GM23338 (cell line): ENCODE results near the gene KRTAP12-4.

Source experiments
- CREB1 ChIP-seq: fragments of 250-450 bp; sonication (Bioruptor Pico); IDR thresholded peaks from 2 replicates; pipeline ENCODE4 v1.5.0; 2020; ENCODE audit warnings: low read depth, mild to moderate bottlenecking, moderate library complexity
- EZH2 ChIP-seq: fragments of 200-600 bp; sonication (generic); IDR thresholded peaks from one replicate; pipeline ENCODE4 v1.8.0; 2017; ENCODE audit warnings: antibody characterized with exemption, mild to moderate bottlenecking, low read depth; ENCODE audit not compliant: unreplicated experiment
- EZH2phosphoT487 ChIP-seq: fragments of 200-600 bp; sonication (generic); IDR thresholded peaks from one replicate; pipeline ENCODE4 v1.8.1; 2018; ENCODE audit warnings: antibody characterized with exemption; ENCODE audit not compliant: unreplicated experiment
- NANOG ChIP-seq: IDR thresholded peaks from 2 replicates; pipeline ENCODE4 v1.6.1; 2016; ENCODE audit warnings: antibody characterized with exemption, borderline replicate concordance
- POLR2AphosphoS5 ChIP-seq: IDR thresholded peaks from 2 replicates; pipeline ENCODE4 v1.6.1; 2016; ENCODE audit warnings: antibody characterized with exemption, low read depth
- STAT1 ChIP-seq: IDR thresholded peaks from one replicate; pipeline ENCODE4 v1.6.1; 2016; ENCODE audit warnings: antibody characterized with exemption; ENCODE audit not compliant: unreplicated experiment
- ZNF114 ChIP-seq: fragments of 250-450 bp; sonication (Bioruptor Pico); IDR thresholded peaks from 2 replicates; pipeline ENCODE4 v1.5.0; 2020; ENCODE audit warnings: mild to moderate bottlenecking, moderate library complexity
- TF ChIP-seq, protein P1 (sequence below), 2 experiments: fragments of 200-600 bp in 1 of 2; sonication (generic) in 1 of 2; conservative IDR thresholded peaks; 2 replicates each; pipeline versions ENCODE4 v1.5.1 to v1.6.1; 2016 to 2017; ENCODE audit warnings: antibody characterized with exemption in 2 of 2, low read depth in 2 of 2, mild to moderate bottlenecking in 2 of 2, moderate library complexity in 1 of 2
- TF ChIP-seq, protein P2 (sequence below): IDR thresholded peaks from one replicate; pipeline ENCODE4 v1.6.1; 2018; ENCODE audit warnings: antibody characterized with exemption; ENCODE audit not compliant: unreplicated experiment
- TF ChIP-seq, protein P3 (sequence below): IDR thresholded peaks from 2 replicates; pipeline ENCODE4 v1.6.1; 2016; ENCODE audit warnings: antibody characterized with exemption
- TF ChIP-seq, protein P4 (sequence below): fragments of 250-450 bp; sonication (Bioruptor Pico); IDR thresholded peaks from 2 replicates; pipeline ENCODE4 v1.5.0; 2020; ENCODE audit warnings: mild to moderate bottlenecking, moderate library complexity

DNA sequence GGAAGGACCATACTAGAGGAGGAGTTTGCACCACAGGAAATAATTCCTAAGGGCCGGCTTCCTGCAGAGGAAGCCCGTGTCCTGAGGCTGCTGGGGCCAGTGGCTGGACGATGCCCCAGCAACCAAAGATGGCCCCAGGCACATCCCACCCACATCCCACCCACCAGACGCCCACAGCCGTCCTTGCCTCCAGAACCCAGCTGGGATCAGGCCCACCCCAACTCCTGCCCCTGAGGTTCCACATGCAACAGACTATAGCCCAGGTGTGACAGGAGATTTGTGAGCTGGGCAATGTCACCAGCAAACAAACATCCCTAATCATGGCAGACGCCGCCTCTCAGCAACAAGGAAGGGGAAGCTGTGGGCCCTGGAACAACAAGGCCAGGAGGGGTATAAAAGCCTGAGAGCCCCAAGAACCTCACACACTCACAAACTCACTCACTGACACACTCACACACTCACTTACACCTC, 27.8 kb downstream of the KRTAP12-4 start, which contains the start of gene KRTAP10-9:
- TF ChIP-seq, protein P1, sequence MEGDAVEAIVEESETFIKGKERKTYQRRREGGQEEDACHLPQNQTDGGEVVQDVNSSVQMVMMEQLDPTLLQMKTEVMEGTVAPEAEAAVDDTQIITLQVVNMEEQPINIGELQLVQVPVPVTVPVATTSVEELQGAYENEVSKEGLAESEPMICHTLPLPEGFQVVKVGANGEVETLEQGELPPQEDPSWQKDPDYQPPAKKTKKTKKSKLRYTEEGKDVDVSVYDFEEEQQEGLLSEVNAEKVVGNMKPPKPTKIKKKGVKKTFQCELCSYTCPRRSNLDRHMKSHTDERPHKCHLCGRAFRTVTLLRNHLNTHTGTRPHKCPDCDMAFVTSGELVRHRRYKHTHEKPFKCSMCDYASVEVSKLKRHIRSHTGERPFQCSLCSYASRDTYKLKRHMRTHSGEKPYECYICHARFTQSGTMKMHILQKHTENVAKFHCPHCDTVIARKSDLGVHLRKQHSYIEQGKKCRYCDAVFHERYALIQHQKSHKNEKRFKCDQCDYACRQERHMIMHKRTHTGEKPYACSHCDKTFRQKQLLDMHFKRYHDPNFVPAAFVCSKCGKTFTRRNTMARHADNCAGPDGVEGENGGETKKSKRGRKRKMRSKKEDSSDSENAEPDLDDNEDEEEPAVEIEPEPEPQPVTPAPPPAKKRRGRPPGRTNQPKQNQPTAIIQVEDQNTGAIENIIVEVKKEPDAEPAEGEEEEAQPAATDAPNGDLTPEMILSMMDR (conservative IDR thresholded peaks at IDR 0.05; ENCODE audit: low read depth in 2 of 2) = no peak
- TF ChIP-seq EZH2phosphoT487 (no peak), EZH2 (no peak), POLR2AphosphoS5 (no peak), NANOG (no peak), CREB1 (CRISPR knock-in tag) (no peak), ZNF114 (CRISPR knock-in tag) (no peak), STAT1 (no peak)
- TF ChIP-seq, protein P2, sequence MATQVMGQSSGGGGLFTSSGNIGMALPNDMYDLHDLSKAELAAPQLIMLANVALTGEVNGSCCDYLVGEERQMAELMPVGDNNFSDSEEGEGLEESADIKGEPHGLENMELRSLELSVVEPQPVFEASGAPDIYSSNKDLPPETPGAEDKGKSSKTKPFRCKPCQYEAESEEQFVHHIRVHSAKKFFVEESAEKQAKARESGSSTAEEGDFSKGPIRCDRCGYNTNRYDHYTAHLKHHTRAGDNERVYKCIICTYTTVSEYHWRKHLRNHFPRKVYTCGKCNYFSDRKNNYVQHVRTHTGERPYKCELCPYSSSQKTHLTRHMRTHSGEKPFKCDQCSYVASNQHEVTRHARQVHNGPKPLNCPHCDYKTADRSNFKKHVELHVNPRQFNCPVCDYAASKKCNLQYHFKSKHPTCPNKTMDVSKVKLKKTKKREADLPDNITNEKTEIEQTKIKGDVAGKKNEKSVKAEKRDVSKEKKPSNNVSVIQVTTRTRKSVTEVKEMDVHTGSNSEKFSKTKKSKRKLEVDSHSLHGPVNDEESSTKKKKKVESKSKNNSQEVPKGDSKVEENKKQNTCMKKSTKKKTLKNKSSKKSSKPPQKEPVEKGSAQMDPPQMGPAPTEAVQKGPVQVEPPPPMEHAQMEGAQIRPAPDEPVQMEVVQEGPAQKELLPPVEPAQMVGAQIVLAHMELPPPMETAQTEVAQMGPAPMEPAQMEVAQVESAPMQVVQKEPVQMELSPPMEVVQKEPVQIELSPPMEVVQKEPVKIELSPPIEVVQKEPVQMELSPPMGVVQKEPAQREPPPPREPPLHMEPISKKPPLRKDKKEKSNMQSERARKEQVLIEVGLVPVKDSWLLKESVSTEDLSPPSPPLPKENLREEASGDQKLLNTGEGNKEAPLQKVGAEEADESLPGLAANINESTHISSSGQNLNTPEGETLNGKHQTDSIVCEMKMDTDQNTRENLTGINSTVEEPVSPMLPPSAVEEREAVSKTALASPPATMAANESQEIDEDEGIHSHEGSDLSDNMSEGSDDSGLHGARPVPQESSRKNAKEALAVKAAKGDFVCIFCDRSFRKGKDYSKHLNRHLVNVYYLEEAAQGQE = no peak
- TF ChIP-seq, protein P3, sequence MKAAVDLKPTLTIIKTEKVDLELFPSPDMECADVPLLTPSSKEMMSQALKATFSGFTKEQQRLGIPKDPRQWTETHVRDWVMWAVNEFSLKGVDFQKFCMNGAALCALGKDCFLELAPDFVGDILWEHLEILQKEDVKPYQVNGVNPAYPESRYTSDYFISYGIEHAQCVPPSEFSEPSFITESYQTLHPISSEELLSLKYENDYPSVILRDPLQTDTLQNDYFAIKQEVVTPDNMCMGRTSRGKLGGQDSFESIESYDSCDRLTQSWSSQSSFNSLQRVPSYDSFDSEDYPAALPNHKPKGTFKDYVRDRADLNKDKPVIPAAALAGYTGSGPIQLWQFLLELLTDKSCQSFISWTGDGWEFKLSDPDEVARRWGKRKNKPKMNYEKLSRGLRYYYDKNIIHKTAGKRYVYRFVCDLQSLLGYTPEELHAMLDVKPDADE = no peak
- TF ChIP-seq, protein P4, sequence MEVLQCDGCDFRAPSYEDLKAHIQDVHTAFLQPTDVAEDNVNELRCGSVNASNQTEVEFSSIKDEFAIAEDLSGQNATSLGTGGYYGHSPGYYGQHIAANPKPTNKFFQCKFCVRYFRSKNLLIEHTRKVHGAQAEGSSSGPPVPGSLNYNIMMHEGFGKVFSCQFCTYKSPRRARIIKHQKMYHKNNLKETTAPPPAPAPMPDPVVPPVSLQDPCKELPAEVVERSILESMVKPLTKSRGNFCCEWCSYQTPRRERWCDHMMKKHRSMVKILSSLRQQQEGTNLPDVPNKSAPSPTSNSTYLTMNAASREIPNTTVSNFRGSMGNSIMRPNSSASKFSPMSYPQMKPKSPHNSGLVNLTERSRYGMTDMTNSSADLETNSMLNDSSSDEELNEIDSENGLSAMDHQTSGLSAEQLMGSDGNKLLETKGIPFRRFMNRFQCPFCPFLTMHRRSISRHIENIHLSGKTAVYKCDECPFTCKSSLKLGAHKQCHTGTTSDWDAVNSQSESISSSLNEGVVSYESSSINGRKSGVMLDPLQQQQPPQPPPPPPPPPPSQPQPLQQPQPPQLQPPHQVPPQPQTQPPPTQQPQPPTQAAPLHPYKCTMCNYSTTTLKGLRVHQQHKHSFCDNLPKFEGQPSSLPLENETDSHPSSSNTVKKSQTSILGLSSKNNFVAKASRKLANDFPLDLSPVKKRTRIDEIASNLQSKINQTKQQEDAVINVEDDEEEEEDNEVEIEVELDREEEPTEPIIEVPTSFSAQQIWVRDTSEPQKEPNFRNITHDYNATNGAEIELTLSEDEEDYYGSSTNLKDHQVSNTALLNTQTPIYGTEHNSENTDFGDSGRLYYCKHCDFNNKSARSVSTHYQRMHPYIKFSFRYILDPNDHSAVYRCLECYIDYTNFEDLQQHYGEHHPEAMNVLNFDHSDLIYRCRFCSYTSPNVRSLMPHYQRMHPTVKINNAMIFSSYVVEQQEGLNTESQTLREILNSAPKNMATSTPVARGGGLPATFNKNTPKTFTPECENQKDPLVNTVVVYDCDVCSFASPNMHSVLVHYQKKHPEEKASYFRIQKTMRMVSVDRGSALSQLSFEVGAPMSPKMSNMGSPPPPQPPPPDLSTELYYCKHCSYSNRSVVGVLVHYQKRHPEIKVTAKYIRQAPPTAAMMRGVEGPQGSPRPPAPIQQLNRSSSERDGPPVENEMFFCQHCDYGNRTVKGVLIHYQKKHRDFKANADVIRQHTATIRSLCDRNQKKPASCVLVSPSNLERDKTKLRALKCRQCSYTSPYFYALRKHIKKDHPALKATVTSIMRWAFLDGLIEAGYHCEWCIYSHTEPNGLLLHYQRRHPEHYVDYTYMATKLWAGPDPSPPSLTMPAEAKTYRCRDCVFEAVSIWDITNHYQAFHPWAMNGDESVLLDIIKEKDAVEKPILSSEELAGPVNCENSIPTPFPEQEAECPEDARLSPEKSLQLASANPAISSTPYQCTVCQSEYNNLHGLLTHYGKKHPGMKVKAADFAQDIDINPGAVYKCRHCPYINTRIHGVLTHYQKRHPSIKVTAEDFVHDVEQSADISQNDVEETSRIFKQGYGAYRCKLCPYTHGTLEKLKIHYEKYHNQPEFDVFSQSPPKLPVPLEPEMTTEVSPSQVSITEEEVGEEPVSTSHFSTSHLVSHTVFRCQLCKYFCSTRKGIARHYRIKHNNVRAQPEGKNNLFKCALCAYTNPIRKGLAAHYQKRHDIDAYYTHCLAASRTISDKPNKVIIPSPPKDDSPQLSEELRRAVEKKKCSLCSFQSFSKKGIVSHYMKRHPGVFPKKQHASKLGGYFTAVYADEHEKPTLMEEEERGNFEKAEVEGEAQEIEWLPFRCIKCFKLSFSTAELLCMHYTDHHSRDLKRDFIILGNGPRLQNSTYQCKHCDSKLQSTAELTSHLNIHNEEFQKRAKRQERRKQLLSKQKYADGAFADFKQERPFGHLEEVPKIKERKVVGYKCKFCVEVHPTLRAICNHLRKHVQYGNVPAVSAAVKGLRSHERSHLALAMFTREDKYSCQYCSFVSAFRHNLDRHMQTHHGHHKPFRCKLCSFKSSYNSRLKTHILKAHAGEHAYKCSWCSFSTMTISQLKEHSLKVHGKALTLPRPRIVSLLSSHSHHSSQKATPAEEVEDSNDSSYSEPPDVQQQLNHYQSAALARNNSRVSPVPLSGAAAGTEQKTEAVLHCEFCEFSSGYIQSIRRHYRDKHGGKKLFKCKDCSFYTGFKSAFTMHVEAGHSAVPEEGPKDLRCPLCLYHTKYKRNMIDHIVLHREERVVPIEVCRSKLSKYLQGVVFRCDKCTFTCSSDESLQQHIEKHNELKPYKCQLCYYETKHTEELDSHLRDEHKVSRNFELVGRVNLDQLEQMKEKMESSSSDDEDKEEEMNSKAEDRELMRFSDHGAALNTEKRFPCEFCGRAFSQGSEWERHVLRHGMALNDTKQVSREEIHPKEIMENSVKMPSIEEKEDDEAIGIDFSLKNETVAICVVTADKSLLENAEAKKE = no peak
